Measurements from ENCODE around the gene RNU7-1.
A peak's percentile ranks its signal among the peaks of the same experiment; 100 is the strongest.

GRCh38 chr12:6965026-6965661 lies 21.5 kb downstream of the RNU7-1 start:
- TF ChIP-seq CTCF (IDR thresholded peaks at IDR 0.05; ENCODE audit: borderline replicate concordance, extremely low read depth, low read length, poor library complexity, severe bottlenecking), result peak; percentile 91
- no peak for TF ChIP-seq EZH2 (IDR thresholded peaks at IDR 0.05; ENCODE audit: borderline replicate concordance, low read depth, low read length, severe bottlenecking)
